ENCODE measurements around the gene TUBB2A. TPM values are rescaled to one million over a fixed set of nuclear protein-coding genes. Genes with fewer than 3 reads are reported as not detected.

TUBB2A gene
- total RNA-seq, 1 donor from 2014 or later: 177 TPM

DNA sequence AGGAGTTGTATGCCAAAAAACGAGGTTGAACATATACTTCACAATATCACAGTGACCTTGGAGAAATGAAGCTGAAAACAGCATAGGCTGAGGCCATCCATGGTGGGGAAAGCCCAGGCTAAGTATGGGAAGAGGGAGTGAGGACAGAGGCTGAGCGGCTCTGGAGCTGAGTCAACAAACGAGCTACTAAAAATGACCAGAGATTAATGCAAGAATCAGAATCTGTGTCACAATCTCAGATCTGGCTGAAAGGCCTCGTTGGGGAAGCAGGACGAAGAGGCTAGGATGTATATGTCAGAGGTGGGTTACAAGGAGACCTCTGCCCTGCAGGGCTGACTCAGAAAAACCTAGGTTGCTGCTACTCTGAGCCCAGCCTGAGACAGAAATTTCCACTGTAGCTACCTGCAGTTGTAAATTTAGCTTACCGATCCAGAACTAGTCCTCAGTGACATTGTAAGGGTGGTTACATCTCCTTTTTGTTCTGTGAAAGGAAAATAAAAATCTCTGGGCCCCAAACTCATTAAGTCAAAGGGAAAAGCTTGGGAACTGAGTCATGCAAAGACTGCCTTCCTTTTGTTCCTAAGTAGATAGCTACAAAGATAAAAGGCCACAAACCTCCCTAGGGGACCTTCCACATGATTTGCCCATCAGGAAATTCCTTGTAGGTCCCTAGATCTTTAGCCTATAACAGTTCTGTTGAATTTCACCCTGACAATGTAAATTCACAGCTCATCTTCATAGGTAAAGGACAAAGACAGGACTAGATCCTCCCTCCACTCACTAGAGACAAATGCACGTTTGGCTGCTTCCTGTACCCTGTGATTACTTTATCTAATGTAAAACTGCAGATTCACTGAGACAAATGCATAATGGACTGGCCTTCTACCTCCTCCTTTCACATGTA is 8.5 kb upstream of the TUBB2A start:
- DNase-seq (ENCODE audit: low read depth, low spot score): no peak
- H3K4me3 Mint-ChIP-seq: peak overlapping the region; percentile 32
- no peaks in the 10 kb centered on the region for H3K36me3 Mint-ChIP-seq (ENCODE audit: low read depth)
- H3K27ac Mint-ChIP-seq (ENCODE audit: unreplicated experiment): peak overlapping the region; percentile 22
- TF ChIP-seq CTCF (conservative IDR thresholded peaks at IDR 0.05): no peak
- peaks cover 59% of the 10 kb centered on the region for H3K4me1 Mint-ChIP-seq
- H3K9me3 Mint-ChIP-seq: no peaks in the 10 kb centered on the region
- peaks cover 16% of the 10 kb centered on the region for H3K27me3 Mint-ChIP-seq (ENCODE audit: low read depth)

DNA sequence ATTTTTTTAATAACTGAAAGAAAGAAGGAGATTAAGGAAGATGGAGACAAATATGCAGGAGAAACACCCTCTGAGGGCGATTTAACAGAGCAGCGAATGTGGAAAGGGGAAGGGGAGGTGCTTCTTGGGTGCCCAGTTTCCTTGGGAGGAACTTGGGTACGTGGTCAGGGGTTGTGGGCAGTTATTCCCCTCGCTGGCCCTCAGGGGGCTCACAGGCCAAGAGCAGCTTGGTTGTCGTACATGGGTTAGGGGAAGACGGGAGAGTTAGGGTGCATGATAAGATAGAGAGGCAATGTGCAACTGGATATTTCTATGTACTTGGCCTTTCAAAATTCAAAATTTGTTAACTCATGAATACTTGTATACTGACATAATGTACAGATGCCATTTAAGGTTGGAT is 7.0 kb upstream of the TUBB2A start:
- Mint-ChIP-seq H3K9me3 (no peaks in the 10 kb centered on the region), H3K36me3 (ENCODE audit: low read depth) (no peaks in the 10 kb centered on the region), H3K4me3 (peak overlapping the region; percentile 31), H3K27me3 (ENCODE audit: low read depth) (peaks cover 27% of the 10 kb centered on the region), H3K4me1 (peaks cover 71% of the 10 kb centered on the region), H3K27ac (ENCODE audit: unreplicated experiment) (no peak overlapping the region)
- DNase-seq (ENCODE audit: low read depth, low spot score): no peak
- TF ChIP-seq CTCF (conservative IDR thresholded peaks at IDR 0.05): no peak

DNA sequence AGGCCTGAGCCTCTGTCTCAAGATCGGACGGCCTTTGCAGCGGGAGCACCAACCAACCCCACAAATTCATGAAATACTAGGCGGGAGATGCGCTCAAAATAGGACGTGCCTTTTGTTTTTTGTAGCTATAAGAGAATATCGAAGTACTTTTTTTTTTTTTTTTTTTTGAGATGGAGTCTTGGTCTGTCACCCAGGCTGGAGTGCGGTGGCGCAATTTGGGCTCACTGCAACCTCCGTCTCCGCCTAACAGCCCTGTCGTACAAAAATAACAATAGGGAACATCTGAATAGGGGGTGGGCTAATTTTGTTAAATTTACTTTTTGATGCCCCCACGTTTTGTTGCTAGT is 5.9 kb upstream of the TUBB2A start:
- Mint-ChIP-seq H3K4me1 (peaks cover 78% of the 10 kb centered on the region), H3K4me3 (peak overlapping the region; percentile 78), H3K27ac (ENCODE audit: unreplicated experiment) (peak overlapping the region; percentile 75), H3K27me3 (ENCODE audit: low read depth) (peaks cover 33% of the 10 kb centered on the region), H3K9me3 (no peaks in the 10 kb centered on the region), H3K36me3 (ENCODE audit: low read depth) (no peaks in the 10 kb centered on the region)
- TF ChIP-seq CTCF (conservative IDR thresholded peaks at IDR 0.05): no peak
- DNase-seq (ENCODE audit: low read depth, low spot score): no peak

DNA sequence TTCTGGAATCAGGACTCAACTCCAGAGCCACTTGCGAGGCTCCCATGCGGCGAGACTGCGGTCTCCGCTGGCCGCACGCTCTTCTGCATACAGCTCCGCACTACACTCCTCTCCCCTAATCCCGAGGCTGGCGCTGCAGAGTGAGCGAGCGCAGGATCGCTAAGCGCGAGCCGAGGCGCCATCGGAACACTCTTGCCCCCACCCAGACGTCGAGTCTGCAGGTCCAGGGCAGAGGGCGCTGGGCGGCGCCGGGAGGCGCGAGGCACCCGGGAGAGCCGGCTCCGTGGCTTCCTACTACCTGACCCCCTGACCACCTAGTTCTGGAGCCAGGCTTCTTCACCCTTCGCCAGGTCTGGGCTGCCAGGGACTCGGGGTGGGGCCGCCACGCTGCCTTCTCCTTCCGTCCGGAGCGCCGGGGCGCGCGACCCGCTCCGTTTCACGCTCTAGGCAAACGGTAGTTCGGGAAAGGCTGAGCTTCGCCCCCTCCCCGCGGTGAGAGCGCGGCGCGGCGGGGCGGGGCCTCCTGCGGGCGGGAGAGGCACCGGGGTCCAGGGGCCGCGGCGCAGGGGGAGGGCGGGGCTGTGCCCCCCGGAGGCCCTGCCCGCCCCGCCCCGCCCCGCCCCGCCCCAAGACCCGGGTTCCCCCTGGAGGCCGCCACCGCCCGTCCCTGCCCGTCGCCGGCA is 5.4 kb upstream of the TUBB2A start:
- Mint-ChIP-seq H3K36me3 (ENCODE audit: low read depth) (no peaks in the 10 kb centered on the region), H3K27me3 (ENCODE audit: low read depth) (peaks cover 35% of the 10 kb centered on the region), H3K4me1 (peaks cover 78% of the 10 kb centered on the region), H3K27ac (ENCODE audit: unreplicated experiment) (peak overlapping the region; percentile 75), H3K9me3 (no peaks in the 10 kb centered on the region), H3K4me3 (peak overlapping the region; percentile 92)
- peak; percentile 29 for TF ChIP-seq CTCF (conservative IDR thresholded peaks at IDR 0.05)
- DNase-seq (ENCODE audit: low read depth, low spot score): peak; percentile 65

DNA sequence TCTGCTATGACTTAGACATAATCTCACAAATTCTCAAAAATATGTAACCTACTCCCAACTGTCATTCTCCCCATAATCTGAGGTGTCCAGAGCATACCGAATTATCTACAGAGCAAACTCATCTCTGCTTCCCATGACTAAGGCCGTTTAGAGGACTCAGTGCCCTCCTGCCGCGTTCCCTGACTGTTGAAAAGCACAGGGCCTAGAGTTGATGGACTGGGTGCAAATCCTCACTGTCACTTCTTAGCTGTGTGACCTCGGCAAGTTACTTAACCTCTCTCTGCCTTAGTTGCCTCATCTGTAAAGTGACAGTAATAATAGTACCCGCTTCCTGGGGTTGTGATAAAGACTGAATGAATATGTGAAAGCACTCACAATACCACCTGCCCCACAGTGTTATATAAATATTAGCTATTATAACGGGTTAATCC is 4.7 kb upstream of the TUBB2A start:
- no peaks in the 10 kb centered on the region for H3K36me3 Mint-ChIP-seq (ENCODE audit: low read depth)
- H3K9me3 Mint-ChIP-seq: no peaks in the 10 kb centered on the region
- peaks cover 35% of the 10 kb centered on the region for H3K27me3 Mint-ChIP-seq (ENCODE audit: low read depth)
- no peak overlapping the region for H3K27ac Mint-ChIP-seq (ENCODE audit: unreplicated experiment)
- peaks cover 72% of the 10 kb centered on the region for H3K4me1 Mint-ChIP-seq
- no peak for DNase-seq (ENCODE audit: low read depth, low spot score)
- no peak for TF ChIP-seq CTCF (conservative IDR thresholded peaks at IDR 0.05)
- H3K4me3 Mint-ChIP-seq: peak overlapping the region; percentile 92
